GM12878 (cell line): ENCODE results near the gene INPP4B. TPM values are rescaled to one million over a fixed set of nuclear protein-coding genes. Genes with fewer than 3 reads are reported as not detected.
A peak's percentile ranks its signal among the peaks of the same experiment; 100 is the strongest.

Source experiments
- ATAC-seq: fragments of 200-7000 bp; cut with Tn5 transposase; 3 replicates; pipeline ENCODE4 v1.9.1; 2020; ENCODE audit warnings: mild to moderate bottlenecking, moderate library complexity
- BruUV-seq: library from RNA; stranded (reverse); fragments of 400-500 nt; replicated peaks from 2 replicates; lab custom pipeline; 2021; lab: Mats Ljungman, UMichigan
- CTCF ChIA-PET: fragments of 300-600 bp; sonication (Branson Sonifier 250); formaldehyde crosslinking; extraction: SDS; loops from one replicate; lab custom pipeline; 2021; ENCODE audit warnings: inconsistent platforms; lab: Yijun Ruan, JAX
- POLR2A ChIA-PET: fragments of 350-600 bp; formaldehyde crosslinking; extraction: SDS; loops from one replicate; lab custom pipeline; 2021; ENCODE audit warnings: inconsistent platforms; lab: Charles Lee
- RAD21 ChIA-PET: fragments of 300-600 bp; sonication (Branson Sonifier 250); formaldehyde crosslinking; loops from one replicate; lab custom pipeline; 2023; ENCODE audit warnings: antibody characterized with exemption; ENCODE audit not compliant: unreplicated experiment; lab: Charles Lee
- SMC1A ChIA-PET: fragments of 300-600 bp; sonication (Branson Sonifier 250); formaldehyde crosslinking; loops from one replicate; lab custom pipeline; 2023; ENCODE audit not compliant: unreplicated experiment, uncharacterized antibody; lab: Charles Lee
- DNase-seq: peaks from one replicate; pipeline ENCODE4 v3.0.0-alpha.2; 2011; ENCODE audit warnings: low read depth, low spot score
- FAIRE-seq: peaks from 3 replicates; lab custom pipeline; 2011; peaks lifted over from hg19 to GRCh38; lab: Jason Lieb, UNC
- H2AFZ ChIP-seq: 2 replicates; pipeline ENCODE4 v1.6.0; 2011; ENCODE audit warnings: low read depth, low read length, control low read depth; ENCODE audit not compliant: control insufficient read depth
- H3K27ac ChIP-seq: 2 replicates; pipeline ENCODE4 v1.5.1; 2011; ENCODE audit warnings: control low read depth; ENCODE audit not compliant: control insufficient read depth, insufficient read depth
- H3K27me3 ChIP-seq, 2 experiments: replicated peaks in 1 of 2; 2 replicates each; pipeline versions ENCODE4 v1.6.0 to v1.6.1; 2011; ENCODE audit warnings: low read length in 1 of 2; ENCODE audit not compliant: control insufficient read depth in 2 of 2, insufficient read depth in 2 of 2
- H3K36me3 ChIP-seq, 2 experiments: 2 replicates each; pipeline ENCODE4 v1.5.1; 2011; ENCODE audit warnings: low read length in 1 of 2; ENCODE audit not compliant: control insufficient read depth in 2 of 2, insufficient read depth in 2 of 2
- H3K4me1 ChIP-seq: 2 replicates; pipeline ENCODE4 v1.6.1; 2011; ENCODE audit warnings: mild to moderate bottlenecking, low read length, moderate library complexity, mixed read lengths; ENCODE audit not compliant: control insufficient read depth, insufficient read depth
- H3K4me2 ChIP-seq: 2 replicates; pipeline ENCODE4 v1.6.0; 2011; ENCODE audit warnings: control low read depth; ENCODE audit not compliant: control insufficient read depth, insufficient read depth
- H3K4me3 ChIP-seq: fragments of 200-600 bp; sonication (generic); 2 replicates; pipeline ENCODE4 v1.5.1; 2016
- H3K79me2 ChIP-seq: 2 replicates; pipeline ENCODE4 v1.6.0; 2011; ENCODE audit warnings: low read length; ENCODE audit not compliant: control insufficient read depth, insufficient read depth
- H3K9ac ChIP-seq: 2 replicates; pipeline ENCODE4 v1.8.0; 2011; ENCODE audit warnings: low read length, control low read depth, mixed read lengths; ENCODE audit not compliant: control insufficient read depth, insufficient read depth
- H3K9me3 ChIP-seq: replicated peaks from 3 replicates; pipeline ENCODE4 v1.5.1; 2011; ENCODE audit warnings: mild to moderate bottlenecking, low read length; ENCODE audit not compliant: control insufficient read depth, insufficient read depth
- H4K20me1 ChIP-seq: 2 replicates; pipeline ENCODE4 v1.6.0; 2011; ENCODE audit not compliant: control insufficient read depth, insufficient read depth
- CEBPB ChIP-seq, 2 experiments: fragments of 150-350 bp in 1 of 2; IDR thresholded peaks; 2 replicates each; pipeline ENCODE4 v1.6.1; 2012 to 2014; ENCODE audit warnings: low read depth in 2 of 2, low read length in 2 of 2, borderline replicate concordance in 1 of 2, inconsistent platforms in 1 of 2
- FOXK2 ChIP-seq: fragments of 450-650 bp; IDR thresholded peaks from 2 replicates; pipeline ENCODE4 v1.6.1; 2017; ENCODE audit warnings: mild to moderate bottlenecking, moderate library complexity
- PAX8 ChIP-seq: fragments of 450-650 bp; IDR thresholded peaks from 2 replicates; pipeline ENCODE4 v1.6.1; 2017; ENCODE audit warnings: mild to moderate bottlenecking, moderate library complexity
- WGBS: methylation state at CpG from one replicate; pipeline ENCODE4 v1.1.6; 2016; ENCODE audit warnings: low lambda C conversion rate; ENCODE audit not compliant: insufficient replicate concordance, insufficient coverage; ENCODE audit errors: missing lambda C conversion rate; 5-methylcytosine and 5-hydroxymethylcytosine counted together
- in situ Hi-C: fragments of 300-500 bp; cut with MboI; formaldehyde crosslinking; loops from 9 replicates; pipeline ENCODE4 v1.14.3; 2018; ENCODE audit warnings: mixed read lengths
- intact Hi-C: fragments of 100-400 bp; cut with micrococcal nuclease; formaldehyde crosslinking; loops from one replicate; pipeline ENCODE4 v1.14.2; 2022; ENCODE audit not compliant: unreplicated experiment
- polyA plus RNA-seq, 11 experiments: library from polyadenylated mRNA; depleted of rRNA in 4 of 11; unstranded in 6 of 11; stranded (reverse) in 5 of 11; fragments of >200 nt; fragmentation: Nextera tagmentation in 4 of 11; fragmentation: Illumina TruSeq in 1 of 11; extraction: Ambion mirVana in 4 of 11; extraction: Trizol in 1 of 11; gene quantifications; 1 replicate in 1 of 11; 2 replicates in 10 of 11; pipeline versions ENCODE4 v1.2.1 to v1.2.3, GENCODE V29; 2011 to 2016; ENCODE audit warnings: inconsistent platforms in 2 of 11, missing spikeins in 2 of 11, low read depth in 1 of 11
- total RNA-seq, 4 experiments: library from RNA; depleted of rRNA in 3 of 4; stranded (reverse); fragments of >200 nt in 3 of 4; fragmentation: Illumina TruSeq in 1 of 4; extraction: Trizol in 1 of 4; gene quantifications; 2 replicates each; pipeline versions ENCODE4 v1.2.1 to v1.2.3, GENCODE V29; 2013 to 2021

The INPP4B gene
- total and polyA plus RNA-seq, 10 of the 15 experiments (the other 5 are each of a cell fraction or from before 2014, with no cell fraction given) = 0.53 to 11.2 (median 0.95) TPM

DNA sequence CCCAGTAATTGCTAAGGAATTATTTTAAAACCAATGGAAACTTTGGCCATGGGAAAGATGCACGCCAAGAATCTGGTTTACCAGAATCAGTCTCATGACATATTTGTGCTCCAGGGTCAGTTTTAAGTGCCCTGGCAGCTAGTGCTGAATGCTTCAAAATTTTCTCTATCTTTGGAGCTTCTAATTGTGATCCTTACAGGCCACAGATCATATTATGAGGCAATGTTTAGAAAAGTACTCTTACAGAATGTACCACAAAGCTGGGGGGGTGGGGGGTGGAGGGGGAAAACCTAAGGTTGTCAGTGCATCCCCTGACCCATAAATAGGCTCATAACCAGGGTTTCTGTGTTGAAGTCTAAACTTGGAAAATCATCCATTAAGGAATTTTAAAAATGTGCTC, 514.5 kb downstream of the INPP4B start:
- H3K27ac ChIP-seq = no peak overlapping the region
- no peak for FAIRE-seq
- in situ Hi-C loops (no loop called here), intact Hi-C loops (no loop called here)
- ChIA-PET POLR2A (interaction anchor here (0.6 to 1.2 kb wide), 3 partner anchors 8 to 49 kb away, joined by 3 to 6 read pairs (median 4); no protein-coding TSS in a partner anchor), CTCF (interaction anchor here (0.8 to 4.7 kb wide), 7 partner anchors 9 to 986 kb away, joined by 3 to 16 read pairs (median 5); no protein-coding TSS in a partner anchor), SMC1A (interaction anchor here (0.6 to 9.9 kb wide), 16 partner anchors 8 to 235 kb away, joined by 3 to 61 read pairs (median 4); no protein-coding TSS in a partner anchor), RAD21 (interaction anchor here (0.6 to 2.7 kb wide), 7 partner anchors 13 to 235 kb away, joined by 3 to 13 read pairs (median 5); no protein-coding TSS in a partner anchor)
- peak; percentile 12; the same call in 2 of the 3 replicates for ATAC-seq
- H4K20me1 ChIP-seq = no peaks in the 10 kb centered on the region
- BruUV-seq = no TSS peak
- no peak for TF ChIP-seq CEBPB (IDR thresholded peaks at IDR 0.05; ENCODE audit: borderline replicate concordance in 1 of 2, low read depth in 2 of 2, low read length in 2 of 2)
- no peak for TF ChIP-seq FOXK2
- H3K4me3 ChIP-seq = no peak overlapping the region
- no peak overlapping the region for H2AFZ ChIP-seq
- H3K36me3 ChIP-seq = no peaks in the 10 kb centered on the region
- H3K9me3 ChIP-seq = no peaks in the 10 kb centered on the region
- no peak for DNase-seq
- H3K27me3 ChIP-seq = no peaks in the 10 kb centered on the region; a peak in 1 of 4 replicates
- no peak overlapping the region for H3K9ac ChIP-seq
- no peaks in the 10 kb centered on the region for H3K4me1 ChIP-seq
- H3K4me2 ChIP-seq = no peak overlapping the region
- no peaks in the 10 kb centered on the region for H3K79me2 ChIP-seq
- 6% methylated on average over 1 of the region's 1 CpG for WGBS

- no peak for TF ChIP-seq PAX8
- ChIA-PET RAD21 (interaction anchor here (0.8 to 2.7 kb wide), 6 partner anchors 13 to 207 kb away, joined by 3 to 13 read pairs (median 4); no protein-coding TSS in a partner anchor), CTCF (interaction anchor here (0.8 to 4.7 kb wide), 5 partner anchors 10 to 985 kb away, joined by 3 to 16 read pairs (median 5); no protein-coding TSS in a partner anchor), POLR2A (interaction anchor here (0.6 to 1.2 kb wide), 3 partner anchors 9 to 49 kb away, joined by 3 to 6 read pairs (median 4); no protein-coding TSS in a partner anchor), SMC1A (interaction anchor here (0.6 to 9.9 kb wide), 13 partner anchors 8 to 95 kb away, joined by 3 to 61 read pairs (median 4); no protein-coding TSS in a partner anchor)
- ATAC-seq = no peak; the same call in 2 of the 3 replicates
- no peak overlapping the region for H3K4me2 ChIP-seq
- in situ Hi-C loops = no loop called here
- intact Hi-C loops = no loop called here
- H3K27me3 ChIP-seq = no peaks in the 10 kb centered on the region; a peak in 1 of 4 replicates
- no peak overlapping the region for H2AFZ ChIP-seq
- H3K36me3 ChIP-seq = no peaks in the 10 kb centered on the region
- no peak overlapping the region for H3K4me3 ChIP-seq
- no peak overlapping the region for H3K27ac ChIP-seq
- no peak for FAIRE-seq
- H4K20me1 ChIP-seq = no peaks in the 10 kb centered on the region
- no peaks in the 10 kb centered on the region for H3K9me3 ChIP-seq
- H3K4me1 ChIP-seq = no peaks in the 10 kb centered on the region
- no peaks in the 10 kb centered on the region for H3K79me2 ChIP-seq
- H3K9ac ChIP-seq = no peak overlapping the region
- no TSS peak for BruUV-seq
- no peak for DNase-seq
- WGBS = 34% methylated on average over 4 of the region's 4 CpGs
Observed at GRCh38 chr4:142331132-142331531, 515.0 kb downstream of the INPP4B start.
